GM23338 (cell line): ENCODE data around the gene CSGALNACT2. TPM values are rescaled to one million over a fixed set of nuclear protein-coding genes. Genes with fewer than 3 reads are reported as not detected.
"Not testable (repeated sequence)": the region's sequence is repeated elsewhere in the genome, so short reads cannot be mapped to it uniquely, and the experiment has no call there.

Experiments used
- ATAC-seq: fragments of 200-7000 bp; cut with Tn5 transposase; 3 replicates; pipeline ENCODE4 v1.9.1; 2020
- DNase-seq: peaks from one replicate; pipeline ENCODE4 v3.0.0-alpha.2; 2015; ENCODE audit warnings: low spot score
- H2AFZ ChIP-seq: fragments of 200-600 bp; sonication (generic); 2 replicates; pipeline ENCODE4 v1.8.0; 2016; ENCODE audit warnings: antibody characterized with exemption, mild to moderate bottlenecking, moderate library complexity
- H3F3A ChIP-seq: fragments of 200-600 bp; sonication (generic); replicated peaks from 2 replicates; pipeline ENCODE4 v1.8.0; 2017; ENCODE audit warnings: antibody characterized with exemption, mixed run types, low read depth
- H3K27ac ChIP-seq: fragments of 200-600 bp; sonication (generic); 2 replicates; pipeline ENCODE4 v1.6.1; 2016; ENCODE audit warnings: low read depth
- H3K27me3 ChIP-seq: fragments of 200-600 bp; sonication (generic); 2 replicates; pipeline ENCODE4 v1.8.0; 2016; ENCODE audit warnings: mild to moderate bottlenecking, mixed run types, moderate library complexity; ENCODE audit not compliant: insufficient read depth
- H3K36me3 ChIP-seq: fragments of 200-600 bp; sonication (generic); 2 replicates; pipeline ENCODE4 v1.8.0; 2016; ENCODE audit warnings: mild to moderate bottlenecking; ENCODE audit not compliant: insufficient read depth
- H3K4me1 ChIP-seq: fragments of 200-600 bp; sonication (generic); 2 replicates; pipeline ENCODE4 v1.8.0; 2016; ENCODE audit warnings: mild to moderate bottlenecking, moderate library complexity; ENCODE audit not compliant: insufficient read depth
- H3K4me2 ChIP-seq: fragments of 200-600 bp; sonication (generic); 2 replicates; pipeline ENCODE4 v1.7.1; 2017; ENCODE audit warnings: mixed run types
- H3K4me3 ChIP-seq: fragments of 200-600 bp; sonication (generic); 2 replicates; pipeline ENCODE4 v1.6.1; 2016; ENCODE audit warnings: mixed run types
- H3K79me2 ChIP-seq: fragments of 200-600 bp; sonication (generic); replicated peaks from 2 replicates; pipeline ENCODE4 v1.8.0; 2017; ENCODE audit warnings: mild to moderate bottlenecking; ENCODE audit not compliant: insufficient read depth
- H3K9me2 ChIP-seq: fragments of 200-600 bp; sonication (generic); 2 replicates; pipeline ENCODE4 v1.8.0; 2017; ENCODE audit not compliant: insufficient read depth
- H4K20me1 ChIP-seq: fragments of 200-600 bp; sonication (generic); replicated peaks from 2 replicates; pipeline ENCODE4 v1.8.0; 2017; ENCODE audit warnings: mild to moderate bottlenecking; ENCODE audit not compliant: insufficient read depth
- H3K27ac Mint-ChIP-seq: 2 replicates; pipeline ENCODE4 v1.8.0; 2020; ENCODE audit warnings: inconsistent platforms, mild to moderate bottlenecking, moderate library complexity, mixed read lengths
- H3K27me3 Mint-ChIP-seq: 3 replicates; pipeline ENCODE4 v1.8.0; 2022; ENCODE audit warnings: low read depth, mild to moderate bottlenecking, moderate library complexity, mixed read lengths, inconsistent platforms; ENCODE audit not compliant: insufficient read depth, poor library complexity
- H3K36me3 Mint-ChIP-seq: 3 replicates; pipeline ENCODE4 v1.8.0; 2021; ENCODE audit warnings: low read depth, mild to moderate bottlenecking, inconsistent platforms, moderate library complexity, mixed read lengths
- H3K4me1 Mint-ChIP-seq: 3 replicates; pipeline ENCODE4 v1.8.0; 2020; ENCODE audit warnings: mild to moderate bottlenecking, inconsistent platforms, mixed read lengths
- H3K4me3 Mint-ChIP-seq: 3 replicates; pipeline ENCODE4 v1.8.0; 2021; ENCODE audit warnings: moderate library complexity, mild to moderate bottlenecking, inconsistent platforms, mixed read lengths
- H3K9me3 Mint-ChIP-seq: 3 replicates; pipeline ENCODE4 v1.8.0; 2020; ENCODE audit warnings: moderate library complexity, mild to moderate bottlenecking, inconsistent platforms, mixed read lengths
- CREB1 ChIP-seq: fragments of 250-450 bp; sonication (Bioruptor Pico); IDR thresholded peaks from 2 replicates; pipeline ENCODE4 v1.5.0; 2020; ENCODE audit warnings: low read depth, mild to moderate bottlenecking, moderate library complexity
- EZH2 ChIP-seq: fragments of 200-600 bp; sonication (generic); IDR thresholded peaks from one replicate; pipeline ENCODE4 v1.8.0; 2017; ENCODE audit warnings: antibody characterized with exemption, mild to moderate bottlenecking, low read depth; ENCODE audit not compliant: unreplicated experiment
- EZH2phosphoT487 ChIP-seq: fragments of 200-600 bp; sonication (generic); IDR thresholded peaks from one replicate; pipeline ENCODE4 v1.8.1; 2018; ENCODE audit warnings: antibody characterized with exemption; ENCODE audit not compliant: unreplicated experiment
- JUNB ChIP-seq: IDR thresholded peaks from one replicate; pipeline ENCODE4 v1.6.1; 2016; ENCODE audit warnings: antibody characterized with exemption; ENCODE audit not compliant: unreplicated experiment
- NANOG ChIP-seq: IDR thresholded peaks from 2 replicates; pipeline ENCODE4 v1.6.1; 2016; ENCODE audit warnings: antibody characterized with exemption, borderline replicate concordance
- REST ChIP-seq: IDR thresholded peaks from one replicate; pipeline ENCODE4 v1.6.1; 2018; ENCODE audit warnings: antibody characterized with exemption; ENCODE audit not compliant: unreplicated experiment
- STAT1 ChIP-seq: IDR thresholded peaks from one replicate; pipeline ENCODE4 v1.6.1; 2016; ENCODE audit warnings: antibody characterized with exemption; ENCODE audit not compliant: unreplicated experiment
- ZNF114 ChIP-seq: fragments of 250-450 bp; sonication (Bioruptor Pico); IDR thresholded peaks from 2 replicates; pipeline ENCODE4 v1.5.0; 2020; ENCODE audit warnings: mild to moderate bottlenecking, moderate library complexity
- ZNF331 ChIP-seq: fragments of 250-450 bp; sonication (Bioruptor Pico); IDR thresholded peaks from 2 replicates; pipeline ENCODE4 v1.5.0; 2020; ENCODE audit warnings: low read depth, mild to moderate bottlenecking, moderate library complexity
- polyA plus RNA-seq: library from polyadenylated mRNA; unstranded; fragments of >200 nt; fragmentation: Nextera tagmentation; extraction: Ambion mirVana; gene quantifications from 2 replicates; pipeline ENCODE4 v1.2.1, GENCODE V29; 2016
- total RNA-seq: library from RNA; depleted of rRNA; stranded (reverse); fragments of >200 nt; shearing (Covaris generic); gene quantifications from 2 replicates; pipeline ENCODE4 v1.2.3, GENCODE V29; 2014
- TF ChIP-seq, protein P1 (sequence below): fragments of 250-450 bp; sonication (Bioruptor Pico); IDR thresholded peaks from 2 replicates; pipeline ENCODE4 v1.5.0; 2020; ENCODE audit warnings: mild to moderate bottlenecking, moderate library complexity

Gene CSGALNACT2
- total and polyA plus RNA-seq, 2 experiments from 2014 or later: 3.0 to 4.6 TPM

DNA sequence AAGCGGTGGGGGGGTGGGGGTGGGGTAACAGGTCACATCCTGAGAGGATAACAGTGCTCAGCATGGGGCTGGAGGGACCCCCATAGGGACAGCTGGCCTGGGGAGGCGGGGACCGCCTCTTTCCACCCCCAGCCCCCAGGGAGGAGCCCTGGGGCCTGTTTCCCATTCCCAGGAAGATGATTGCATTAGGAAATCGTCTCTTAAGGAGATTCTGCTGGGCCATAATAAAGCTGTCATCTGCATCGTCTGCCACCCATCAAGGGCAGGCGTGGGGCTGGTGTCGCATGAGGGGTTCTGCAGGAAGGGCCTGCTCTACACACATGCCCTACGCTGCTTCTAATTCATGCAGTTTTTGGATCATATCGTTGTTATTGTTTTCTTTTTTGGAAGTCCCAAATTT, 44.2 kb upstream of the CSGALNACT2 start:
- Histone ChIP-seq H3K27me3 (no peaks in the 10 kb centered on the region), H3K79me2 (no peaks in the 10 kb centered on the region), H3F3A (no peaks in the 10 kb centered on the region), H2AFZ (no peak overlapping the region), H3K9me2 (no peaks in the 10 kb centered on the region), H3K36me3 (no peaks in the 10 kb centered on the region), H3K4me3 (no peak overlapping the region), H3K27ac (no peak overlapping the region), H3K4me1 (0 out of 2 replicates have a peak, but pooled peaks cover 3% of the 10 kb centered on the region), H3K4me2 (no peak overlapping the region), H4K20me1 (no peaks in the 10 kb centered on the region)
- TF ChIP-seq ZNF114 (no peak), REST (no peak), EZH2 (no peak), ZNF331 (CRISPR knock-in tag) (no peak), STAT1 (no peak), CREB1 (CRISPR knock-in tag) (no peak), NANOG (no peak), JUNB (no peak), EZH2phosphoT487 (no peak)
- TF ChIP-seq, protein P1, sequence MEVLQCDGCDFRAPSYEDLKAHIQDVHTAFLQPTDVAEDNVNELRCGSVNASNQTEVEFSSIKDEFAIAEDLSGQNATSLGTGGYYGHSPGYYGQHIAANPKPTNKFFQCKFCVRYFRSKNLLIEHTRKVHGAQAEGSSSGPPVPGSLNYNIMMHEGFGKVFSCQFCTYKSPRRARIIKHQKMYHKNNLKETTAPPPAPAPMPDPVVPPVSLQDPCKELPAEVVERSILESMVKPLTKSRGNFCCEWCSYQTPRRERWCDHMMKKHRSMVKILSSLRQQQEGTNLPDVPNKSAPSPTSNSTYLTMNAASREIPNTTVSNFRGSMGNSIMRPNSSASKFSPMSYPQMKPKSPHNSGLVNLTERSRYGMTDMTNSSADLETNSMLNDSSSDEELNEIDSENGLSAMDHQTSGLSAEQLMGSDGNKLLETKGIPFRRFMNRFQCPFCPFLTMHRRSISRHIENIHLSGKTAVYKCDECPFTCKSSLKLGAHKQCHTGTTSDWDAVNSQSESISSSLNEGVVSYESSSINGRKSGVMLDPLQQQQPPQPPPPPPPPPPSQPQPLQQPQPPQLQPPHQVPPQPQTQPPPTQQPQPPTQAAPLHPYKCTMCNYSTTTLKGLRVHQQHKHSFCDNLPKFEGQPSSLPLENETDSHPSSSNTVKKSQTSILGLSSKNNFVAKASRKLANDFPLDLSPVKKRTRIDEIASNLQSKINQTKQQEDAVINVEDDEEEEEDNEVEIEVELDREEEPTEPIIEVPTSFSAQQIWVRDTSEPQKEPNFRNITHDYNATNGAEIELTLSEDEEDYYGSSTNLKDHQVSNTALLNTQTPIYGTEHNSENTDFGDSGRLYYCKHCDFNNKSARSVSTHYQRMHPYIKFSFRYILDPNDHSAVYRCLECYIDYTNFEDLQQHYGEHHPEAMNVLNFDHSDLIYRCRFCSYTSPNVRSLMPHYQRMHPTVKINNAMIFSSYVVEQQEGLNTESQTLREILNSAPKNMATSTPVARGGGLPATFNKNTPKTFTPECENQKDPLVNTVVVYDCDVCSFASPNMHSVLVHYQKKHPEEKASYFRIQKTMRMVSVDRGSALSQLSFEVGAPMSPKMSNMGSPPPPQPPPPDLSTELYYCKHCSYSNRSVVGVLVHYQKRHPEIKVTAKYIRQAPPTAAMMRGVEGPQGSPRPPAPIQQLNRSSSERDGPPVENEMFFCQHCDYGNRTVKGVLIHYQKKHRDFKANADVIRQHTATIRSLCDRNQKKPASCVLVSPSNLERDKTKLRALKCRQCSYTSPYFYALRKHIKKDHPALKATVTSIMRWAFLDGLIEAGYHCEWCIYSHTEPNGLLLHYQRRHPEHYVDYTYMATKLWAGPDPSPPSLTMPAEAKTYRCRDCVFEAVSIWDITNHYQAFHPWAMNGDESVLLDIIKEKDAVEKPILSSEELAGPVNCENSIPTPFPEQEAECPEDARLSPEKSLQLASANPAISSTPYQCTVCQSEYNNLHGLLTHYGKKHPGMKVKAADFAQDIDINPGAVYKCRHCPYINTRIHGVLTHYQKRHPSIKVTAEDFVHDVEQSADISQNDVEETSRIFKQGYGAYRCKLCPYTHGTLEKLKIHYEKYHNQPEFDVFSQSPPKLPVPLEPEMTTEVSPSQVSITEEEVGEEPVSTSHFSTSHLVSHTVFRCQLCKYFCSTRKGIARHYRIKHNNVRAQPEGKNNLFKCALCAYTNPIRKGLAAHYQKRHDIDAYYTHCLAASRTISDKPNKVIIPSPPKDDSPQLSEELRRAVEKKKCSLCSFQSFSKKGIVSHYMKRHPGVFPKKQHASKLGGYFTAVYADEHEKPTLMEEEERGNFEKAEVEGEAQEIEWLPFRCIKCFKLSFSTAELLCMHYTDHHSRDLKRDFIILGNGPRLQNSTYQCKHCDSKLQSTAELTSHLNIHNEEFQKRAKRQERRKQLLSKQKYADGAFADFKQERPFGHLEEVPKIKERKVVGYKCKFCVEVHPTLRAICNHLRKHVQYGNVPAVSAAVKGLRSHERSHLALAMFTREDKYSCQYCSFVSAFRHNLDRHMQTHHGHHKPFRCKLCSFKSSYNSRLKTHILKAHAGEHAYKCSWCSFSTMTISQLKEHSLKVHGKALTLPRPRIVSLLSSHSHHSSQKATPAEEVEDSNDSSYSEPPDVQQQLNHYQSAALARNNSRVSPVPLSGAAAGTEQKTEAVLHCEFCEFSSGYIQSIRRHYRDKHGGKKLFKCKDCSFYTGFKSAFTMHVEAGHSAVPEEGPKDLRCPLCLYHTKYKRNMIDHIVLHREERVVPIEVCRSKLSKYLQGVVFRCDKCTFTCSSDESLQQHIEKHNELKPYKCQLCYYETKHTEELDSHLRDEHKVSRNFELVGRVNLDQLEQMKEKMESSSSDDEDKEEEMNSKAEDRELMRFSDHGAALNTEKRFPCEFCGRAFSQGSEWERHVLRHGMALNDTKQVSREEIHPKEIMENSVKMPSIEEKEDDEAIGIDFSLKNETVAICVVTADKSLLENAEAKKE (CRISPR knock-in tag): no peak
- DNase-seq (no peak), ATAC-seq (no peak)
- H3K27ac Mint-ChIP-seq: no peak overlapping the region
- peaks cover 6% of the 10 kb centered on the region for H3K27me3 Mint-ChIP-seq
- peaks cover 16% of the 10 kb centered on the region for H3K4me1 Mint-ChIP-seq
- H3K4me3 Mint-ChIP-seq: no peak overlapping the region
- H3K9me3 Mint-ChIP-seq: no peaks in the 10 kb centered on the region
- H3K36me3 Mint-ChIP-seq: no peaks in the 10 kb centered on the region; the same call in 2 of the 3 replicates

DNA sequence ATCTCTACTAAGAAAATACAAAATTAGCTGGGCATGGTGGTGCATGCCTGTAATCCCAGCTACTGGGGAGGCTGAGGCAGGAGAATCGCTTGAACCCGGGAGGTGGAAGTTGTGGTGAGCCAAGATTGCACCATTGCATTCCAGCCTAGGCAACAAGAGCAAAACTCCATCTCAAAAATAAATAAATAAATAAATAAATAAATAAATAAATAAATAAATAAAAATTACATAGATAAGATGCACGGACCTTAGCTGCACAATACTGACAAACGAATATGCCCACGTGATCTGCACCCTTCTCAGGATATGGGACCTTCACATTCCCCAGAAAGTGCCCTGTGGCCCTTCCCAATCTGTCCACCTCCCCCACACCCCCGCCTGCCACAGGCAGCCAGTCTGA, 38.9 kb upstream of the CSGALNACT2 start:
- H3K9me2 ChIP-seq, H3K4me3 Mint-ChIP-seq, H3K27ac Mint-ChIP-seq, H3K36me3 ChIP-seq, H4K20me1 ChIP-seq, H3K4me3 ChIP-seq, DNase-seq, H3K4me1 ChIP-seq, H3K4me1 Mint-ChIP-seq, H3K27ac ChIP-seq, ATAC-seq, H3K4me2 ChIP-seq, H3K9me3 Mint-ChIP-seq, H3F3A ChIP-seq, H3K79me2 ChIP-seq, H2AFZ ChIP-seq, H3K36me3 Mint-ChIP-seq: not testable (repeated sequence)
- H3K27me3 Mint-ChIP-seq: peaks cover 14% of the 10 kb centered on the region
- peaks cover 12% of the 10 kb centered on the region for H3K27me3 ChIP-seq
